GM18867 (cell line): ENCODE data around the gene TFRC.
A peak's percentile ranks its signal among the peaks of the same experiment; 100 is the strongest.
"Not testable (repeated sequence)": the region's sequence is repeated elsewhere in the genome, so short reads cannot be mapped to it uniquely, and the experiment has no call there.

ENCODE experiments used
- ATAC-seq: cut with Tn5 transposase; IDR thresholded peaks from one replicate; pipeline ENCODE4 v1.9.1; 2021; ENCODE audit warnings: mild to moderate bottlenecking, moderate library complexity; ENCODE audit not compliant: unreplicated experiment

The TFRC gene

GRCh38 chr3:196081834-196082618 lies at the start of gene TFRC:
Gene TFRC, minus strand, starts transcription at chr3:196082090. Its CDS starts 4,991 bp downstream, at chr3:196077099.
- ATAC-seq, result peak; percentile 82

- no peak for ATAC-seq
Observed at GRCh38 chr3:196128172-196128843, 46.4 kb upstream of the TFRC start.

- ATAC-seq, result no peak
Observed at GRCh38 chr3:196127308-196128040, 45.6 kb upstream of the TFRC start.

- no peak for ATAC-seq
Observed at GRCh38 chr3:196124608-196125007, 42.7 kb upstream of the TFRC start.

GRCh38 chr3:196122688-196123046 lies 40.8 kb upstream of the TFRC start:
- no peak for ATAC-seq

- ATAC-seq, result no peak
Observed at GRCh38 chr3:196122021-196122687, 40.3 kb upstream of the TFRC start.

- ATAC-seq, result no peak
Observed at GRCh38 chr3:196121066-196121465, 39.2 kb upstream of the TFRC start.

- no peak for ATAC-seq
Observed at GRCh38 chr3:196120291-196120951, 38.5 kb upstream of the TFRC start.

GRCh38 chr3:196117809-196118208 lies 35.9 kb upstream of the TFRC start:
- no peak for ATAC-seq

- peak; percentile 82 for ATAC-seq
Observed at GRCh38 chr3:196115678-196116083, 33.8 kb upstream of the TFRC start.

- no peak for ATAC-seq
Observed at GRCh38 chr3:196111939-196112386, 30.1 kb upstream of the TFRC start.

GRCh38 chr3:196108075-196108743 lies 26.3 kb upstream of the TFRC start:
- no peak for ATAC-seq

GRCh38 chr3:196104707-196105106 lies 22.8 kb upstream of the TFRC start:
- not testable (repeated sequence) for ATAC-seq

GRCh38 chr3:196098365-196098980 lies 16.6 kb upstream of the TFRC start:
- ATAC-seq, result not testable (repeated sequence)

- no peak for ATAC-seq
Observed at GRCh38 chr3:196097373-196098154, 15.7 kb upstream of the TFRC start.

- ATAC-seq, result peak; percentile 84
Observed at GRCh38 chr3:196096382-196096953, 14.6 kb upstream of the TFRC start.

- no peak for ATAC-seq
Observed at GRCh38 chr3:196093317-196094111, 11.6 kb upstream of the TFRC start.

GRCh38 chr3:196087906-196088305 lies 6.0 kb upstream of the TFRC start:
- no peak for ATAC-seq
